Measurements from ENCODE around the gene ARSI.
"Not testable (repeated sequence)": the region's sequence is repeated elsewhere in the genome, so short reads cannot be mapped to it uniquely, and the experiment has no call there.

Gene ARSI

DNA sequence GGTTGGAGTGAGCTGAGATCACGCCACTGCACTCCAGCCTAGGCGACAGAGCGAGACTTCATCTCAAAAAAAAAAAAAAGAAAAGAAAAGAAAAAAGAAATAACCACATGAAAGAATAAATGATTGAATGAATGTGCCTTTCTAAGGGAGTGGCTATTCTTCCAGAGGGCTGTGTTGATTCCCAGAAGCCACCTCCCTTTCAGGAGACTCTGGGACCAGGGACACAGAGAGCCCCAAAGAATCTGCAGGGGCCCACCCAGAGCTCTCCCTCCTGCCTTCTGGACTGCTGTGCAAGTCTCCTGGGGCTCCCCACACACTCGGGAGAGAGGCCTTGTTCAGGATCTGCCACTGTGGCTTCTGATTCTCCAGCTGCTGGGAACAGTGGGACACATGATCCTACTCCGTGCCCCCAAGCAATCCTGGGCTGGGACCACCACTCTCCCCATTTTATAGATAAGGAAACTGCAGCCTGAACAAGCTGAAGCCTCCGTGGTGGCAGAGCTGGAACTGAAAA lies 36.8 kb downstream of the ARSI start:
- no peak for DNase-seq (ENCODE audit: low read depth in 2 of 2)

DNA sequence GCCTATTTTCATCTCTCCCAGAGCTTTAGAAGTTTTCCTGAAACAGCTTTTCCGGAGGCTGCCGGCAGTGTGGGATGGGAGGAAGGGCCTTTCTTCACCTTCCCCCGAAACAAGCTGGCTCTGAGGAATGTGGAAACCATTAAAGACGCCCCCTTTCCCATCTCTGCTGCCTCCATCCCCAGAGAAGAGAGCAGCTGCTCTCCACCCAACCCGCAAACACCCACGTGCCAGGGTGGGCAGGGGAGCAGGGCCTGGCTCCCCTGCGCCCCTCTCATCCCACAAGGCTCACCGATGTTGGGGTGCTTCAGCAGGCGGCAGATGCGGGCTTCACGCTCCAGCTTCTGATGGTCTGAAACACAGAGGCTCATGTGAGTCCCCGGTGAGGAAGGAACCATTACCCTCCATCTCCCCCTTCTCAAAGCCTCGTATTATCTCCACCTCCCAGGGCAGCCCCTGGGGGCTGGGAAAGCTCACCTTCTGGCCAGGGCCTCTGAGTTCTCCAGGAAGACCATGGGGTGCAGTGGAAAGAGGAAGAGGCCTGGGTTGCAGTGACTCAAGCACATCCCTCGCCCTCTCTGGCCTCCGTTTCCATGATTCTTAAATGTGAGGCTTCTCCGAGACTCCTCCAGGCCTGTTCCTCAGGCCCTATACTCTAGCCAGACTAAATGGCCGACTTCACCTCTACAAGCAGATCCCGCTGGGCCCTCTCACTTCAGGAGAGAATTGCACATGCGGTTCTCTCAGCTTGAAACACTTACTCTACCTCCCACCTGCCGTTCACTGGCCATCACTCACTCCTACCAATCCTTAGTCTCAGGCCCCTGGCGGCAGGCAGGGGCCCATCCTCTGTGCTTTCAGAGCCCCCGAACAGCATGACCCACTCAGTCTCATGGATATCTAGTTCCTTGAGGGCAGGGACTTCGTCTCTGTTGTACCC lies 37.8 kb downstream of the ARSI start:
- no peak for DNase-seq (ENCODE audit: low read depth in 2 of 2)

DNA sequence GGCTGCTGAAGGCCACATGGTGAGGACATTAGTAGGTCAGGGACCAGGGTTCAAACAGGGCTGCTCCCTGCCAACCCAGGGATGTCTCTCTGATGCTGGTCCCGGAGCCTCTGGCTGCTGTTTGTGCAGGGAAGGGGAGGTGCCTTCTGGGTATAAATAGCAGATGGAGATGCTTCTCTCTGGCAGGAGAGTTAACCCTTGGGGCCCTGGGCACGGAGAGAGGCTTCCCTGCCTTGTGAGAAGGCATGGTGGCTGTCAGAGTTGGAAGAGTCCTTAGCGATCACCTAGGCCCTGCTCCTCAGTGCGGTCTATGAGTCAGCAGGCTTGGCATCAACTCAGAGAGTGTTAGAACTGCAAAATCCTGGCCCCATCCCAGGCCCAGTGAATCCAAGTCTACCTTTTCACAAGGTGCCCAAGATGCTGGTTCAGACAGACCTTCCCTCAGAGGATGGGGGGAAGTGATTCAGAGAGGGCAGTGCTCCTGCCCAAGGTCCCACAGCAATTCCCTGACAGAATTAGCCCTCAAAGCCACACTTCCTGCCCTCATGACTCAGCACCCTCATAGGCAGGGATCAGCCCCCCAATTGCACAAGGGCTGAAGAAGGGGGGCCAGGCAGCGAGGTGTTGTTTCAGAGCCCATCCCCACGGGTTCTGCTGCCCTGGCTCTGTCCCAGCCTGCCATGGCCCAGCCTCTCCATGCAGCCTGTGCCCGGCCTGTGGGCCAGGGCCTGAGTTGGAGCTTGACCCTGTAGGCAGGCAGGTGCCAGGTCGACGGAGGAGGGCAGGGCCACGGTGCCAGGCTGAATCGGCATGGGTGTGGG lies 38.7 kb downstream of the ARSI start:
- no peak for DNase-seq (ENCODE audit: low read depth in 2 of 2)

DNA sequence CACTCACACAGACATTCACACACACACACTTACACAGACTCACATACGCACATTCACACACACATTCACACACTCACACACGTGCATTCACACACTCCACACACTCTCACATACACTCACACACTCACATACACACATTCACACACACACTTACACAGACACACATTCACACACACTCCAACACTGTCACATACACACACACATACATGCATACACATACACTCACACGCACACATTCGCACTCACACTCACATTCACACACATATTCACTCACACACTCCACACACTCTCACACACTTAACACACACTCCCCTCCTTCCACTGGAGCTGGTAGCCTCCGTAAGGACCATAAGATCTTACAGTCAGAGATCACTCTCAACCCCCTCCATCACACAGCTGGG lies 39.3 kb downstream of the ARSI start:
- no peak for DNase-seq (ENCODE audit: low read depth in 2 of 2)

DNA sequence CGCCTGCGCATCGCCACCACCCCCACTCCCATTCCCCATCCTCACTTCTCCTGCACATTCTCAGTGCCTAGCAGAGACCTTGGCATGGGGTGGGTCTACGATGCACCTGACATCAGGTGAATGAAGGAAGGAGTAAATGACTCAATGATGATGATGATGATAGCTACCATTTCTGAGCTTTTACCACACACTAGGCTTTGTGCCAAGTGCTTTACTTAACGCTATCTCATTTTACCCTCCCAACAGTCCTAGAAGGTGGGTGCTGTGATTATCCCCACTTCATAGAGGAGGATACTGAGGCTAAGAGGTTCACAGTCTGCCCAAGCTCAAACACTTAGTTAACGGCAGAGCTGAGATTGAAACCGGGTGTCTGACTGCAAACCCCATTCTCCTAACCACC lies 40.2 kb downstream of the ARSI start:
- DNase-seq (ENCODE audit: low read depth in 2 of 2): no peak

DNA sequence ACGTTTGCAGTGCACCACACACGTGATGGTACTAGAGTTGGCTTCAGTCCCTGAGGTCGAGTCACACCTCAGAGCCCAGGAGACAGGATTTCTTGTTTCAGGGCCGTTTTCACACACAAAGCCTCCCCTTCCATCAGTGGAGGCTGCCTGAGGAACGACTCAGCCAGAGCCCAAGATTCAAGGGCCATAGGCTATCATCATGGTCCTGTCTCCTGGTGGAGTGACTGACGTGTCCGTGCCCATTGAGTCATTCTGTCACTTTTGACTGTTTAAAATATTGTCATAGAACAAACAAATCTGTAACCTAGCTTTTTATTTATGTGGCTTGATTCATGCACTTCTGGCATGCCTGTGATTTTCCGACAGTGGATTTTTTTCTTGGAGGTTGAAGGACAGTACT lies 41.5 kb downstream of the ARSI start:
- no peak for DNase-seq (ENCODE audit: low read depth in 2 of 2)

DNA sequence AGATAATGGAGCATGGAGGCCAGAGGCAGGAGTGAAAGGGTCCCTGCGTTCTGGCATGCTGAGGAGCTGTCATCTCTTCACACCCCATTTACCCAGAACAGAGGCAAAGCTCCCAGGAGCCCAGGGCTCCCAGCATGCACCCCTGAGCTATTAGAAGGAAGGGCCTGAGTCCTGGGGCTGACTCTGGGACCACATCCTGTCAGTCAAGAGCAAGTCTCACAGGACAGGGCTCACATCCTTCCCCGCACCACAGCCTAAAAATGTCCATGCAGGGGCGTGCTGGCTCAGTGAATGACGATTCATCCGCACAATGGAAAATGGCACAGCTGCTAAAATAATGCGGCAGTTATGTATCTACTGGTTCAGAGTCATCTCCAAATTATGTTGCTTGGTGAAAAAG lies 44.6 kb downstream of the ARSI start:
- DNase-seq (ENCODE audit: low read depth in 2 of 2): no peak

DNA sequence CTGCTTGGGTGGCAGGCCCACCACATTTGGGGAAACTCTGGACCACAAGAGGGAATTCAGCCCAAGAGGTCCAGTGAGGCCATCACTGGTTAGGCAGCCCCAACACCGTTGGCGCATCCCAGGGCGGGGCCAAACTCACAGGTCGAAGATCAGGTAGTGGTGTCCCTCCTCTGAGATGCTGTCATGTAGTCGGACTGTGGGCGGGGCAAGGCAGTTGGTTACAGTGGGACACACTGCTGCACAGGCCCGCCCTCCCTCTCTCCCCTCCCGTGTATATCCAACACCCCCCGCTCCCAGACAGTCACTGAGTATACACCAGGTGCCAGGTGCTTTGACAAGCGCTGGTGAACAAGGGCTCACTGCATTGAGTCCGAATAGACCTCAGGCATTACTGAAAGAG lies 45.3 kb downstream of the ARSI start:
- no peak for DNase-seq (ENCODE audit: low read depth in 2 of 2)

DNA sequence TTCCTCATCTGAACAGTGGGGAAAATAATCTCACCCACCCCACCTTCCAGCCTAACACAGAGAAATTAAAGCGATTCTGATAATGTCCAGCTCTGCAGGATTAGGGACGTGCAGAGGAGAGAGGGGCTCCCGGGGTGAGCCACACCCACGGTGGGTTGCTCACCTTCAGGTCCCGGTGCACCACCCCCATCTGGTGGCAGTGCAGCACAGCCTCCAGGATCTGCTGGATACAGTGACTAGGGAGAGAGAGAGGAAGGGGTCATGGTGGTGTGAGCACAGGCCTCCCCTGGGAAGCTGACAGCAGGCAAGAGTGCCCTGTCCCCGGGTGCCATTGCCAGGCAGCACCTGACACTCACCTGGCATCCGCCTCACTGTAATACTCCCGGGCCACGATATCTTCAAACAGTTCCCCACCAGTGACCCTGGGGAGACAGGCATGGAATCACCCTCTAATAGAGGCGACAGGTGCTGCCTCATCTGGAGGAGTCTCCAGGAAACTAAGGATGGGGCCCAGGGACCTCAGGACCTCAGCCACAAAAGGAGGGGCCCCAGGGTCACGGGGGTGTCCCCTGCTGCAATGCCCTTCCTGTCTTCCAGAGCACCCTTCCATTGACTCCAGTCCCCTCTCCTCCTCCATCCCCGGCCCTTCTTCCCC lies 46.2 kb downstream of the ARSI start:
- no peak for DNase-seq (ENCODE audit: low read depth in 2 of 2)

DNA sequence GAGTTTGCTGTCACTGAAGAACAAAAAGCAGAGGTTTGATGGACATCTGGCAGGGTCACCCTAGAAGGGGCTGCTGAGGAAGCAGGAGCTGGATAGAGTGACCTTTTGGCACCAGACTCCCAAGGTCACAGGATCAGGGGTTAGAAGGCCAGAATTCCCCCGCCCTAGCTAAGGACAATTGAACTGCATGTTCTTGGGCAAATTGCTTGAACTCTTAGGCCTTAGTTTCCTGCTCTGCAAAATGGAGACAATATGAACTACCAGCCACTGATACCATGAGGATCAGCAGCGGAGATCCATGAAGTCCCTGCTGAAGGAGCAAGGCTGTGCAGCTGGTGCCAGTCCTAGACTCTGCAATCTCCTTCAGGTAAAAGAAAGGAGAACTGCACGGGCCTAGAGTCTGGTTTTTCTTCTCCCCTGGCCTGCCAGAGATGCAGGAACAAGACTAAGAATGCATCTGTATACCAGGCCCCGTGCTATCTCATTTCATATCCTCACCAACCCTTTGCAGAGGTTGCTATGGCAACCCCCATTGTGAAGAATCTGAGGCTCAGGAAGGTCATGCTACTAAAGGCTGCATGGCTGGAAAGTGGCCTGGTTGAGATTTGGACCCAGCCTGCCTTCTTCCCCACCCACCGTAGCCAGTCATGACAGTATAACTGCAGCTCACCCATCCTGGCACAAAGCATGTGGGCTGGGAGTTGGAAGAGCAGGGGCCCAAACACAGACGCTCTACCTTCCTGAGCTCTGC lies 46.9 kb downstream of the ARSI start:
- DNase-seq (ENCODE audit: low read depth in 2 of 2): no peak

DNA sequence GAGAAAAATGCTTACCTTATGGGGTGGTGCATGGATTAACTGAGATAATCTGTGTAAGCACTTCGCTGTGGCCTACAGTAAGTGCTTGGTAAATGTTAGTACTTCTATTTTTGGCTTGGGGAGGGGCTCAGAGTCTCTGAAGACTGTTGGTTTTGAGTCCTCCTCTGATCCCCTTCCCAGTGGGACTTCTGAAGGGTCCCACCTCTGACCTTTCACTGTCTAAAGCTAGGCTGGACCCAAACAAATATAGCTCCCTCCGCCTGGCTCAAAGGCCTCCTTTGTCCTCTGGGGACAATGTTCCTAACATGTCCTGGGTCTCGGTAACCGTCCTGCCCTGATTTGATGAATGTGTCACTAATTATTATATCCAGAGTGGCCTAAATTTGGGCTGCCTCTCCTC lies 47.9 kb downstream of the ARSI start:
- DNase-seq (ENCODE audit: low read depth in 2 of 2): no peak

DNA sequence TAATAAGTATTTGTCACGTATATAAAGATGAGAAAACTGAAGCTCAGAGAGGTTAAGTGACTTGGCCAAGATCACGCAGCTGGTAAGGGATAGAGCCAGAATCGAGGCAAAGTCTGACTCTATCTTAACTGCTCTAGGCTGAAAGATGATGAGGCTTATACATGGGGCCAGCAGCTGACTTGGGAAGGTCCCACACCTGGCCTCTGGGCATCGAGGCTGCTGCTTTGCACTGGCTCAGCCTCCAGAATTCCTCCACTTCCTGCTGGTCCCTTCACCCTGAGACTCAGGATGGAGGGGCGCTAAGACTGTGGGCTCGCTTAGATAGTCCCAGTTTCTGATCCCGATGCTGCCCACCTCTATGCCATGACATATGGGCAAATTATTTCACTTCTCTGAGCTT lies 48.3 kb downstream of the ARSI start:
- DNase-seq (ENCODE audit: low read depth in 2 of 2): no peak

DNA sequence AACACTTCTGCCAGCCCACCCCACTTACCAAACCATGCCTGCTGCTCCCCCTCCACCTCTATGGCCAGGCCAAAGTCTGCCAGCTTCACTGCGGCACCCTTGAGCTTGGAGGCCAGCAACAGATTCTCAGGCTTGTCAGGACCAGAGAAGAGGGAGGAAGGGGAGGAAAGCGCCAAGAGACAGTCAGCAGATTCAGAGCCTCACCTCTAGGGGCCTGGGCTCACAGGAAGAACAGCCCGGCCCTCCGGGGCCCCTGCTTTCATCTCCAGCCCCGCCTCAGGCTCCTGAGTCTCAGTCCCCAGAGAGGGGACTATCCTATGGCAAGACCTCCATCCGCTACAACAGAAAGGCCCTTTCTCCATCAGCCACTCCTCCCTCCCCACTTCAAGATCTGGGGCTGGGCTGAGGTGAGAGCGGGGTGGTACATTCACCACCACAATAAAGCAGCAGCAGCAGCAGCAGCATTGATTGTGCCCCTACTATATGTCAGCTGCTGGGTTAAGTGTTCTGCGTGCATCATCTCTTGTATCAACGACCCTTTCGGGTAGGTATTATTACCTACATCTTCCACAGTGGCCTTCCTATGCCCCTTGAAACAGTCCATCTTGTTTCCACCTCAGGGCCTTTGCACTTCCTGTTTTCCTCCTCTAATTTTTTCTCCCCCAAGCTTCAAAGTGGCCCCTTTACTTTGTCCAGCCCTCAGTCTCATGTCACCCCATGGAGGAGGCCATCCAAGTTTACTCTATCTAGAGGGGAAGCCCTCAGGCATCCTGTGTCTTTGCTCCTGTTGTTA lies 49.1 kb downstream of the ARSI start:
- no peak for DNase-seq (ENCODE audit: low read depth in 2 of 2)

DNA sequence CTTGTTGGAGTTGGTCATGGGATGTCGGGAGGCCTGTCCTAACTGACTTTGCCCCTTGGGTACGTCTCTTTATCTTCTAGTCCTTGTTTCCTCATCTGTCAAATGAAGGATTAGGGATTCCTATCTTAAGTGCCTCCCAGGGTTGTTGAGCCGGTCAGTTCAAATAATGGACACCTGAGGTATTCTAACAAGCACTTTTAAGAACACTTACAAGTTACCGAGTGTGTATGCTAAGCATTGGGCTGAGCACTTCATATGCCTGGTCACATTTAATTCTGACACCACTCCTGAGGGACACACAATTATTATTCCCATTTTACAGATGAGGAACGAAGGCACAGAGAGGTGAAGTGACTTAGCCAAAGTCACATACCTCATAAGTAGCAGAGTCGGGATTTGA lies 50.2 kb downstream of the ARSI start:
- no peak for DNase-seq (ENCODE audit: low read depth in 2 of 2)

DNA sequence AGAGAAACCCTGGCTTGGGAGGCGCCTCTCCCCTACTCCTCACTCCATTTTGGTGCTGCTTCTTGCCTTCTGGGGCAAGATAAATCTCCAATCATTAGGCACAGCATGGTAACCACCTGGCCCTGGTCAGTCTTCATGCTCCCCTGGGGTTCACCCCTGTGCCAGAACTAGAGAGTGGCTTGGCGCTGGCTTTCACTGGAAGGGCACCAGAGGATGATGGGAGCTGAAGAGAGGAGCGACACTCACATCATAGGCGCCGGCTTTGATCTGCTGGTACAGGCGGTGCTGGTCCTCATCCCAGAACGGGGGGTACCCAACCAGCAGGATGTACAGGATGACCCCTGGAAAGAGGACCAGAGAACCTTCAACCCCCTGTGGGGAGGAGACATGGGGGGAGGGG lies 51.2 kb downstream of the ARSI start:
- no peak for DNase-seq (ENCODE audit: low read depth in 2 of 2)

DNA sequence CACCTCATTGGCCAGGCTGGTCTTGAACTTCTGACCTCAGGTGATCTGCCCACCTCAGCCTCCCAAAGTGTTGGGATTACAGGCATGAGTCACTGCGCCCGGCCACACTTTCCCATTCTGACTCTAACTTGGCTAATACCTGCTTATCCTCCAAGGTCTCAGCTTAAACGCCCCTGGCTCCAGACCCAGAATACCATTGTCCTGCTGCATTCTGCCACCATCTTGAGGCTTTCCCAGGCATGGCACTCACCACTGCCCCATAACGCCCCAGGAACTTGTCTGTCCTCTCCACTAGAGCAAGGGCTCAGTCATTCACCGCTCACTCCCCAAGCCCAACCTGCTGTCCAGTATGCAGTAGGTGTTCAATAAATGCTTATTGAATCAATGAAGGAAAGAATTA lies 53.0 kb downstream of the ARSI start:
- DNase-seq (ENCODE audit: low read depth in 2 of 2): no peak

DNA sequence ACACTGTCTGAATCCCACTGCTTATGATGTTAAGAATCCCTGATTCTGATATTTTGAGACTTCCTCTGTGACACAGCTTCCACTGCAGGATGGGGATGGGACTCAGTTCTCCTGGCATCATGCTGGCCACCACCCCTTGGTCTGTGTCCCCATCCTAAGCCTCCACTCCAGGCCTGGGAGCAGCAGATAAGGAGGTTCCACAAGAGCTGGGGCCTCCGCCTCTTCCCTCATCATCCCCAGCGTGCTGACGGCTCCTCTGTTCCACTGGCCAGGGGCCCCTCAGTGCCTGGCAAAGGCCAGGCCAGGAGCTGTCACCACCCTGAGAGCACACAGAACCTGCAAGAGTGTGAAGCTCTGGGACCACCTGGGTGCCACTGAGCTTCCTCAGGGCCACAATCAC lies 53.8 kb downstream of the ARSI start:
- DNase-seq (ENCODE audit: low read depth in 2 of 2): no peak

DNA sequence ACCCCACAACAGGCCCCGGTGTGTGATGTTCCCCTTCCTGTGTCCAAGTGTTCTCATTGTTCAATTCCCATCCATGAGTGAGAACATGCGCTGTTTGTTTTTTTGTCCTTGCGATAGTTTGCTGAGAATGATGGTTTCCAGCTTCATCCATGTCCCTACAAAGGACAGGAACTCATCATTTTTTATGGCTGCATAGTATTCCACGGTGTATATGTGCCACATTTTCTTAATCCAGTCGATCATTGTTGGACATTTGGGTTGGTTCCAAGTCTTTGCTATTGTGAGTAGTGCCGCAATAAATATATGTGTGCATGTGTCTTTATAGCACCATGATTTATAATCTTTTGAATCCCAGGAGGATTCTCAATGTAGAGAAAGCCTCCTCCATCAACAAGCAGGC lies 54.2 kb downstream of the ARSI start:
- DNase-seq (ENCODE audit: low read depth in 2 of 2): not testable (repeated sequence)

DNA sequence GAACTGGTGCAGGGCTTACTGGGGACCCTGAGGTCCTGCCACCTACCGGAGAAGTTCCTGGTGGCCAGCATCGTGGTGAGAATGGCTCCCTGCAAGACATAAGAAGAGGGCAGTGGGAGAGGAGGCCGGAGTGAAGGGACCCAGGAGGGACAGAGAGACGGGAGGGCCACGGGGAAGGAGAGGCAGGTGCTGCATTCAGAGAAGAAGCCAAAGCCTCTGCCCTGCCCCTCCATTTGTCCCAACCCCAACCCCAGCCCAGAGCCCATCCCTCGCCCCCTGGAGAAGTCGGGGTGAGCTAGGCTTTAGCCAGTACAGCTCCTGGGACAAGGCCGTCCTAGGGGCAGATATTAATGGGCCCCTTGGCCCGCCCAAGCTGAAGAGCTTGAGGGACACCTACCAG lies 55.0 kb downstream of the ARSI start:
- DNase-seq (ENCODE audit: low read depth in 2 of 2): no peak

DNA sequence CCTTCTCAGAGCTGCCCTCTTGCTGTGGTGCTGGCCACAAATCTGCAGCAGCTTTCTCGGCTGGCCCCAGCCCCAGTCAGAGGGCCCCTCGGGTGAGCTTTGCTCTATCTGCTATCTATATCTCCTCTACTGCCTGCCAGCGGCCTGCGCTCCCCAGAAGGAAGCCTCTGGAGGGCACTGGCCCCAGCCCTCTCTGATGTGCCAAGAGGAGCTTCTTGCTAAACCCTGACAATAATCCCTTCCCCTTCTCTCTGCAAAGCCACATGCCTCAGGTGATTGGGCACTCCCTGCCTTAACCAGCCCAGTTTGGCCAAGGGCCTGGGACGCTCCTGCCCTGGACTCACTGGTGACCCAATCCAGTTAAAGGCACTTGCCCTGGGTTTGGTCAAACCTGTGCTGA lies 55.9 kb downstream of the ARSI start:
- DNase-seq (ENCODE audit: low read depth in 2 of 2): no peak

DNA sequence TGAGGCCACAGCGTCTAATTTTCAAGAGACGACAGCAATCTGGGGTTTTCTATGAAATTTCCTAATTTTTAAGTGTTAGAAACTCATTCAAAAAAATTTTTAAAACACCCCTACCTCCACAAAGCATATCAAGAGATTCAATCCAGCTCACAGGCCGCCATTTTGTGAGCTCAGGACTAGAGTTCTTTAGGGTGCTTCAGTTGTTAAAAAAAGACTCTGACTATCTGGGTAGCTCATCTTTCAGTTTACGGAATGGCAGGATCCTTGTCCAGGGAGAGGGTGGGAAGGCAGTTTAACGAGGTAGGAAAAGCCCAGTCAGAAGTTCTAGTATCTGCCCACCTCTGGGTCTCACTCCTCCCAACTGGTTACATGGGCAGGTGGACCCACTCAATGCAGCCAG lies 56.3 kb downstream of the ARSI start:
- DNase-seq (ENCODE audit: low read depth in 2 of 2): no peak

Measured in stimulated activated CD4-positive, alpha-beta T cell treated with anti-CD3 and anti-CD28 coated beads, Interleukin-1b, Interleukin-23, amount 100 ng/mL, for 1 hour (primary cell).